Endodermal cell (in vitro differentiated cells): Measurements from ENCODE around the gene TMEM14B. TPM values are rescaled to one million over a fixed set of nuclear protein-coding genes. Genes with fewer than 3 reads are reported as not detected.
"Not testable (repeated sequence)": the region's sequence is repeated elsewhere in the genome, so short reads cannot be mapped to it uniquely, and the experiment has no call there.

Experiments used
- DNase-seq: peaks from one replicate; pipeline ENCODE4 v3.0.0-alpha.2; 2017
- H3K27ac ChIP-seq: 2 replicates; pipeline ENCODE4 v1.5.1; 2013; ENCODE audit warnings: mild to moderate bottlenecking, low read depth, low read length, moderate library complexity
- H3K27me3 ChIP-seq: 2 replicates; pipeline ENCODE4 v1.6.1; 2013; ENCODE audit warnings: mild to moderate bottlenecking, low read length, moderate library complexity; ENCODE audit not compliant: insufficient read depth, control insufficient read depth, poor library complexity, severe bottlenecking
- H3K36me3 ChIP-seq: 2 replicates; pipeline ENCODE4 v1.7.0; 2013; ENCODE audit warnings: mild to moderate bottlenecking, low read length, moderate library complexity; ENCODE audit not compliant: control insufficient read depth, insufficient read depth
- H3K4me1 ChIP-seq: one replicate; pipeline ENCODE4 v1.7.0; 2013; ENCODE audit warnings: low read length; ENCODE audit not compliant: control insufficient read depth, insufficient read depth
- H3K4me3 ChIP-seq: 2 replicates; pipeline ENCODE4 v1.5.1; 2013; ENCODE audit warnings: mild to moderate bottlenecking, low read length, moderate library complexity
- H3K9ac ChIP-seq: 2 replicates; pipeline ENCODE4 v1.6.1; 2013; ENCODE audit warnings: mild to moderate bottlenecking, low read length, moderate library complexity; ENCODE audit not compliant: poor library complexity, severe bottlenecking; ENCODE audit errors: extremely low read depth
- H3K9me3 ChIP-seq: 2 replicates; pipeline ENCODE4 v1.6.1; 2013; ENCODE audit warnings: mild to moderate bottlenecking, low read length, moderate library complexity; ENCODE audit not compliant: control insufficient read depth
- H3K27ac Mint-ChIP-seq: 2 replicates; pipeline ENCODE4 v1.8.0; 2020; ENCODE audit warnings: mixed read lengths
- H3K27me3 Mint-ChIP-seq: 2 replicates; pipeline ENCODE4 v1.8.0; 2021; ENCODE audit warnings: mild to moderate bottlenecking, mixed read lengths; ENCODE audit not compliant: insufficient read depth
- H3K36me3 Mint-ChIP-seq: 2 replicates; pipeline ENCODE4 v1.8.0; 2020; ENCODE audit warnings: low read depth, mixed read lengths
- H3K4me1 Mint-ChIP-seq: 2 replicates; pipeline ENCODE4 v1.8.0; 2020; ENCODE audit warnings: mixed read lengths
- H3K4me3 Mint-ChIP-seq: 2 replicates; pipeline ENCODE4 v1.8.0; 2020; ENCODE audit warnings: mild to moderate bottlenecking, moderate library complexity, mixed read lengths
- H3K9me3 Mint-ChIP-seq: 2 replicates; pipeline ENCODE4 v1.8.0; 2020; ENCODE audit warnings: mild to moderate bottlenecking, mixed read lengths
- CTCF ChIP-seq: fragments of 200-600 bp; sonication (generic); conservative IDR thresholded peaks from 2 replicates; pipeline ENCODE4 v1.5.0; 2021; ENCODE audit warnings: antibody characterized with exemption, mild to moderate bottlenecking
- WGBS, 2 experiments: methylation state at CpG; one replicate each; pipeline versions ENCODE4 v1.1.5 to v1.1.7; 2013; ENCODE audit warnings: missing lambda C conversion rate in 2 of 2, mixed read lengths in 1 of 2; ENCODE audit not compliant: insufficient coverage in 1 of 2, insufficient read length in 1 of 2; 5-methylcytosine and 5-hydroxymethylcytosine counted together
- total RNA-seq, 2 donors: library from RNA; stranded (reverse); fragmentation: NEBNext Ultra II Directional in 1 of 2; extraction: Animal tissue kit (Norgen Biotek cat#: 25700) in 1 of 2; gene quantifications; 2 replicates in 1 of 2; 3 replicates in 1 of 2; pipeline ENCODE4 v1.2.1, GENCODE V29; 2021

The TMEM14B gene
- total RNA-seq, 2 donors from 2014 or later, result 165 to 242 TPM

- DNase-seq, result no peak
Measured at GRCh38 chr6:10719296-10719963, 28.2 kb upstream of the TMEM14B start.

GRCh38 chr6:10719964-10720264 is 27.7 kb upstream of the TMEM14B start:
- Histone ChIP-seq H3K27me3 (no peaks in the 10 kb centered on the region), H3K4me1 (peaks cover 6% of the 10 kb centered on the region), H3K27ac (no peak overlapping the region), H3K9ac (no peak overlapping the region), H3K36me3 (peaks cover 5% of the 10 kb centered on the region), H3K4me3 (no peak overlapping the region), H3K9me3 (peaks cover 23% of the 10 kb centered on the region)
- Mint-ChIP-seq H3K27ac (no peak overlapping the region), H3K27me3 (no peaks in the 10 kb centered on the region), H3K4me1 (peaks cover 21% of the 10 kb centered on the region), H3K36me3 (peaks cover under 1% of the 10 kb centered on the region), H3K9me3 (peaks cover 29% of the 10 kb centered on the region), H3K4me3 (no peak overlapping the region)
- WGBS, 2 experiments, result 95 to 97% methylated on average over 8 to 21 of the region's 21 CpGs
- no peak for TF ChIP-seq CTCF
- DNase-seq, result no peak

More at GRCh38 chr6:10719296-10719963, 28.2 kb upstream of the TMEM14B start:
- Mint-ChIP-seq H3K27me3 (no peaks in the 10 kb centered on the region), H3K4me3 (no peak overlapping the region), H3K9me3 (peaks cover 29% of the 10 kb centered on the region), H3K4me1 (peaks cover 16% of the 10 kb centered on the region), H3K36me3 (no peaks in the 10 kb centered on the region), H3K27ac (no peak overlapping the region)
- H3K9ac ChIP-seq, result no peak overlapping the region
- peaks cover under 1% of the 10 kb centered on the region for H3K36me3 ChIP-seq
- no peak overlapping the region for H3K27ac ChIP-seq
- no peak for TF ChIP-seq CTCF
- WGBS, 2 experiments, result 93 to 94% methylated on average over 7 to 8 of the region's 8 CpGs
- H3K4me1 ChIP-seq, result peaks cover 2% of the 10 kb centered on the region
- H3K4me3 ChIP-seq, result no peak overlapping the region
- H3K9me3 ChIP-seq, result peaks cover 23% of the 10 kb centered on the region
- H3K27me3 ChIP-seq, result no peaks in the 10 kb centered on the region

- Histone ChIP-seq H3K27me3 (no peaks in the 10 kb centered on the region), H3K27ac (no peak overlapping the region), H3K4me3 (no peak overlapping the region), H3K9ac (no peak overlapping the region), H3K36me3 (peaks cover 9% of the 10 kb centered on the region), H3K4me1 (peaks cover 8% of the 10 kb centered on the region), H3K9me3 (peaks cover 23% of the 10 kb centered on the region)
- DNase-seq, result no peak
- H3K27me3 Mint-ChIP-seq, result no peaks in the 10 kb centered on the region
- H3K4me1 Mint-ChIP-seq, result peaks cover 26% of the 10 kb centered on the region
- no peak overlapping the region for H3K27ac Mint-ChIP-seq
- H3K4me3 Mint-ChIP-seq, result no peak overlapping the region
- peaks cover 5% of the 10 kb centered on the region for H3K36me3 Mint-ChIP-seq
- peaks cover 29% of the 10 kb centered on the region for H3K9me3 Mint-ChIP-seq
- WGBS, 2 experiments, result 97 to 98% methylated on average over 37 to 49 of the region's 49 CpGs
- TF ChIP-seq CTCF, result no peak
Measured at GRCh38 chr6:10720265-10720959, 27.2 kb upstream of the TMEM14B start.

GRCh38 chr6:10720960-10721849 is 26.4 kb upstream of the TMEM14B start:
- Histone ChIP-seq H3K4me3 (peak overlapping the region; percentile 96), H3K9me3 (peaks cover 23% of the 10 kb centered on the region), H3K36me3 (peaks cover 17% of the 10 kb centered on the region)
- H3K9ac ChIP-seq, H3K27me3 Mint-ChIP-seq, H3K27me3 ChIP-seq, H3K4me1 ChIP-seq, H3K27ac Mint-ChIP-seq, H3K27ac ChIP-seq, DNase-seq: not testable (repeated sequence)
- H3K4me3 Mint-ChIP-seq, result peak overlapping the region; percentile 94
- H3K9me3 Mint-ChIP-seq, result peaks cover 29% of the 10 kb centered on the region
- peaks cover 32% of the 10 kb centered on the region for H3K4me1 Mint-ChIP-seq
- 95 to 97% methylated on average over 15 to 17 of the region's 17 CpGs for WGBS, 2 experiments
- peaks cover 10% of the 10 kb centered on the region for H3K36me3 Mint-ChIP-seq
